ENCODE results near the gene IGF1R.

DNA sequence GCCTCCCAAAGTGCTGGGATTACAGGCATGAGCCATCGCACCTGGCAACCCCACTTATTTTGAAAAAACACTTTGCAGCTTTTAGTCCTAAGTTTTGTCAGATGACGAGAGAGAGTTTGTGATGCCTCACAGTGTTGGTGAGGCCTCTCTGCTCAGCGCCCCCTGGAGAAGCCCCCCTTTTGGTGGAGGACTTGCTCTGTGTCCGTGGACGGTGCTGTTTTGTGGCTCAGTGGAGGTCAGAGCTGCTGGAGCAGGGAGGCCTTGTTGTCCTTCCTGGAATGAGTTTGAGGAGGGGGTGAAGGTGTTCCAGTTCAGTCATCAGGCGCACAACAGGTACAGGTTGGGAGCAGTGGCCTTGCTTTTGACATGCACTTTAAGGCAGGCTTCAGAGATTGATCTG is 301.3 kb downstream of the IGF1R start:
- TF ChIP-seq, protein P1, sequence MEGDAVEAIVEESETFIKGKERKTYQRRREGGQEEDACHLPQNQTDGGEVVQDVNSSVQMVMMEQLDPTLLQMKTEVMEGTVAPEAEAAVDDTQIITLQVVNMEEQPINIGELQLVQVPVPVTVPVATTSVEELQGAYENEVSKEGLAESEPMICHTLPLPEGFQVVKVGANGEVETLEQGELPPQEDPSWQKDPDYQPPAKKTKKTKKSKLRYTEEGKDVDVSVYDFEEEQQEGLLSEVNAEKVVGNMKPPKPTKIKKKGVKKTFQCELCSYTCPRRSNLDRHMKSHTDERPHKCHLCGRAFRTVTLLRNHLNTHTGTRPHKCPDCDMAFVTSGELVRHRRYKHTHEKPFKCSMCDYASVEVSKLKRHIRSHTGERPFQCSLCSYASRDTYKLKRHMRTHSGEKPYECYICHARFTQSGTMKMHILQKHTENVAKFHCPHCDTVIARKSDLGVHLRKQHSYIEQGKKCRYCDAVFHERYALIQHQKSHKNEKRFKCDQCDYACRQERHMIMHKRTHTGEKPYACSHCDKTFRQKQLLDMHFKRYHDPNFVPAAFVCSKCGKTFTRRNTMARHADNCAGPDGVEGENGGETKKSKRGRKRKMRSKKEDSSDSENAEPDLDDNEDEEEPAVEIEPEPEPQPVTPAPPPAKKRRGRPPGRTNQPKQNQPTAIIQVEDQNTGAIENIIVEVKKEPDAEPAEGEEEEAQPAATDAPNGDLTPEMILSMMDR (conservative IDR thresholded peaks at IDR 0.05) = no peak
- no peak for TF ChIP-seq EZH2 (IDR thresholded peaks at IDR 0.05; ENCODE audit: low read depth)
